COLO829 (cell line): ENCODE results near the gene CORIN.
A peak's percentile ranks its signal among the peaks of the same experiment; 100 is the strongest.

ENCODE experiments used
- DNase-seq: peaks from one replicate; pipeline ENCODE4 v3.0.0; 2012; ENCODE audit warnings: low spot score

CORIN gene

GRCh38 chr4:47831026-47831679, 6.7 kb downstream of the CORIN start:
- no peak for DNase-seq

- peak; percentile 34 for DNase-seq
Observed at GRCh38 chr4:47830265-47831025, 7.4 kb downstream of the CORIN start.

- no peak for DNase-seq
Observed at GRCh38 chr4:47829438-47829837, 8.4 kb downstream of the CORIN start.

- DNase-seq: no peak
Observed at GRCh38 chr4:47827343-47828047, 10.4 kb downstream of the CORIN start.

GRCh38 chr4:47824840-47825239, 13.0 kb downstream of the CORIN start:
- no peak for DNase-seq

DNA sequence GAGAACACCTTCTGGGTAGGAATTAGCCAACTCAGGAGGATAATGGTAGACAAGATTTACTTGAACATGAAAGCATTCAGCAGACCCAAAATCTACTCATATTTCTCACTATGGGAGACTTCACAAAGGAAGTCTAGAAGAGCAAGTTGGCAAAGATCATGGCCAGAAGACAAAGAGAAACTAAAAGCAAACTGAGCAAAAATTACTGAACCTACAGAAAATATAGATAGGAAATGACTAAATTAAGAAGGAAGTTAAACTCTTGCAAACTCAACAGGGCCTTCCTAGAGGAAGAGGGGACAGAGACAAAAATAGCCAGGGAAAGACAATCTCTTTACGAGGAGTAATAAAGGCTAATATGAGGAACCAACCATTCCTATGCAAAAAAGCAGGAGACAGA, 18.7 kb downstream of the CORIN start:
- DNase-seq: no peak

DNA sequence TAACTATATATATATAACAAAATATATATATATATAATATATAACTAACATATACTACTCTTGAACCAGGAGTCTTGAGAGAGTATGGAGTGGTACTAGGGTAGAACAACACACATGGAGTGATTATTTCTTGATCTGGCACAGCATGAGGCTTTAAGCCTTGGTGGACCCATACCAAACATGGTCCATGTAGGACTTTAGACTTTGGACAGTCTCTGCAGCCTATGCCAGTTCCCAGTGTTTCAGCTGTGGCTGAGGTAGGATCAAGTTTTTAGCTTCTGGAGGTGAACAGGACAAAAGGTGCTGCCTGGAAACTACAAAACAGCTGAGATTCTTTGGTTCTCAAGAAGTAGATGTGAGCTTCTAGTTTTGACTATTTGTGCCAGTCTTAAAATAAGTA, 20.6 kb downstream of the CORIN start:
- no peak for DNase-seq

GRCh38 chr4:47816748-47817147, 21.1 kb downstream of the CORIN start:
- DNase-seq: no peak

DNA sequence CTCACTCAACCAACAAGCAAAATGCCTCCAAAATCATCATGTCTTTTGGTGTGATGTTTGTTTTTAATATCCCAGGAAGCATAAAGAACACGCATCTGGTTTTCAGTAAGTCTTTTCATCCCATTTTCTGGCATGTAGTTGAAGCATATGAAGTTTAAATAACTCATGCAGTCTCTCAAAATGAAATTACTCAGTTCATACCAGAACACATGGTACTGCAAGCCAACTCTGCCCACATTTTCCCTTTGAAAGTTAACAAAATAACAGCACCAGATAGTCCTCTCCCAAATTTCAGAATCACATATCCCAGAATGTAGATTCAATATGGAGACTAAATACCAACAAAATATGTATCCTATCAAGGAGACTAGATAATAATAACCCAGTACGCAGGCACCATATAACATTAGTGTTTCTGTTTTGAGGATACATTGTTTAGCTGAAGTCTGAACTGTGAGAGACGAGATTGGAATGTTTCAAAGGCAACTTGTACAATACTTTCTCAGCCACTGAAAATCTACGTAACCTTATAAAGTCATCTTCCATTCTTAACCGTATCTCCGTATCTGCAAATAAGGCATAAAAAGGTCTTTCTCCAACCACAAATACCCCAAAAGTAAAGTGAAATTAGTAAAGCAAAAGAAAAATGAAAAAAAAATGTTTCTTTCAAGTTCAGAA, 23.1 kb downstream of the CORIN start:
- DNase-seq: no peak

- no peak for DNase-seq
Observed at GRCh38 chr4:47809654-47810203, 28.1 kb downstream of the CORIN start.

- DNase-seq: no peak
Observed at GRCh38 chr4:47804598-47804997, 33.3 kb downstream of the CORIN start.

DNA sequence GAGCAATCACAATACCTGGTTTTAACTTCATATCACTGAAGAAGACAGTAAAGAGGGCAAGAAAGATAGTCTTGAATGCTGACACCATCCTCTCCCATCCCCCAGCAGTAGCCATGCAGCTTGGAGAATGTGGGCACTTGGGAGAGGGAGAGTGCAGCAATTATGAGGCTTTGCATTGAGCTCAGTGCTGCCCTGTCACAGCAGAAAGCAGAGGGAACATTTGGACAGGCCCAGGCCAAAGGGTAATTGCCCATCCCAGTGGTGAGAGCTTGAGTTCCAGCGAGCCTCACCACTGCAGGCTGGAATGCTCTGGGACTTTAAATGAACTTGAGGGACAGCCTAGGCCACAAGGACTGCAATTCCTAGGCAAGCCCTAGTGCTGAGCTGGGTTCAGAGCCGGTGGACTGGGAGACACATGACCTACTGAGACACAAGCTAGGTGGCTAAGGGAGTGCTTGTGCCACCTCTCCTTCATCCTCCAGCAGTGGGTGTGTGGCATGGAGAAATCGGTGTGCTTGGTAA, 36.3 kb downstream of the CORIN start:
- DNase-seq: no peak

DNA sequence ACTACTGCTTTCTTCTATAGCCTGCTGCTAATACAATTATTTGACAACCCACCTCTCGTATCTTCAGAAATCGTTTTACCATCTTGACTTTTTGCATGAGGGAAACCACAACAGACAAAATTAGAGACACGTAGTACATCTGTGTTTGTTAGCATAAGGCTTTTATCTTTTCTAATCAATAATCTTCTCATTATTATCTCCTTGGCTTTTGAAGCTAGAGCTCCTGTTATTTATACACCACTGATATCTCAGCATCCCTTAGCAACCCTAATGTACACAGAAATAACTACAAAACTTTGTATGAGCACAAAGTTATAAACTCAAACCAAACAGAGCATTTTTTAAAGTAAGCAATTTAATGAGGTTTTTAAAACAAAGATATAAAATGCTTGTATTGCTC, 39.7 kb downstream of the CORIN start:
- DNase-seq: no peak

GRCh38 chr4:47791965-47792364, 45.9 kb downstream of the CORIN start:
- DNase-seq: no peak

DNA sequence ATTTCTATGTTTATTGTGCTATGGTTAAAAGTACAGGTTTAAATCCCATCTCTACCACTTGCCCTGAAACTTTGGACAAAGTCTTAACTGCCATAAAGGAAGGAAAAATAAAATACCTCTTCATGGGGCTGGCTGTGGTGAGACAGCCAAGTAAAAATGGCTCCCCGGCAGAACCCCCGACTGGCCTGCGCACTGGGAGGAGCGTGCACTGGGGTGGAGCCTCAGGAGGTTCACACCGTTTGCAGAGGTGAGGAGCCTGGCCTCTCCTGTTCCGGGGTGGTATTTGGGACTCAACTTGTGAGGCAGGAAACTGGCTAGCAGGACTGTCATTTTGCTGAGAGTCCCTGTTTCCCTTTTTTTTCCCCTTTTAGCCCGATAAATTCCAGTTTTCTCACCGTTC, 47.8 kb downstream of the CORIN start:
- no peak for DNase-seq

- DNase-seq: no peak
Observed at GRCh38 chr4:47788126-47788525, 49.7 kb downstream of the CORIN start.

DNA sequence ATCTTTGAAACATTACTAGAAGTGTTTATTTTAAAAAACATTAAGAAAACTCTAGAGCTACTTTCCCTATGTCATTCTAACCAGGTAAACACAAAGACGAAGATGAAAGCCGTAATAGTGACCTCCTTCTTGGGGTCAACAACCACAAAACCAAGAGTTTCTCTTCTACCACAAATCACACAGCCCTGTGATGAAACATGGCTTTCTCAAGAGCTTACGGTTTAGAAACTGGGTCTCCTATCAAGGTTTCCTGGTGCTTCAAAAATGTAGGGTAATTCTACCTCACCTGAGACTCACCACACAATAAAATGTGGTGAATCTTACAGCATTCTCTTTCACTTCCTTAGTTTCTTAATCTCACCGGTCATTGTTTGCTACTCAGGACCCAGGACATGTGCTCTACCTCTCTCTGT, 50.9 kb downstream of the CORIN start:
- DNase-seq: no peak

- no peak for DNase-seq
Observed at GRCh38 chr4:47785153-47785552, 52.7 kb downstream of the CORIN start.

DNA sequence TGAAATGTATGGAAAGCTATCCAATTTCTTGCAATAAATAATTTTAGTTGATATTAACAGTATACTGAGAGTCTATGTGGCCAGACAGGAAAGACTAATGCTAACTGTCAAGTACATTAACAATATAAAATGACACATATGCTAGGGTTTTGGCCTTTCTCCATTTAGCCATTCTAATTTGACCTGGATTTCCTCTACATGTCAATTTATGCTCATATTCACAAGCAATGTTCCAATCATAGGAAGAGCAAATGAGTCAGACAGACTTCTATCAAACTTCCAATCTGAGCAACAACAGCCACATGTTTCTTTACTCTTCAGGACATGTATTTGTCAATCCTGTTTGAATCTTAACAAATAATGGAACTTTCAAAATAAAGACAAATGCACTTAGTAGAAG, 53.6 kb downstream of the CORIN start:
- no peak for DNase-seq

DNA sequence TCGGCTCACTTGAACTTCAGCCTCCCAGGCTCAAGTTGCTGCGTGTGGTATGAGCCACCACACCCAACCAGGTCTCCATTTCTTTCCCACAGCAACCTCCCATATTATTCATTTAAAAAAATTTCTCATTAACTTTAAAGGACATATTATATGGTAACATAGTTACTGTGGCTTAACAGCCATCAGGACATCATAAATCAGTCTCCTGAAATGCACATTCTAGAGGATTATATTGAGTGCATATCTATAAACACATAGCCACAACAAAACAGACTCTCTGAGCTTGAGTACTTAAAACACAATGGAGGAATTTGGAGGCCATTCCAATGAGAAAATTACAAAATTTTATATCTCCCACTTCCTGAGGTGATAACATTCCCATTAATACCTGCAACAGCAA, 61.5 kb downstream of the CORIN start:
- DNase-seq: no peak

GRCh38 chr4:47774079-47774478, 63.8 kb downstream of the CORIN start:
- DNase-seq: no peak

DNA sequence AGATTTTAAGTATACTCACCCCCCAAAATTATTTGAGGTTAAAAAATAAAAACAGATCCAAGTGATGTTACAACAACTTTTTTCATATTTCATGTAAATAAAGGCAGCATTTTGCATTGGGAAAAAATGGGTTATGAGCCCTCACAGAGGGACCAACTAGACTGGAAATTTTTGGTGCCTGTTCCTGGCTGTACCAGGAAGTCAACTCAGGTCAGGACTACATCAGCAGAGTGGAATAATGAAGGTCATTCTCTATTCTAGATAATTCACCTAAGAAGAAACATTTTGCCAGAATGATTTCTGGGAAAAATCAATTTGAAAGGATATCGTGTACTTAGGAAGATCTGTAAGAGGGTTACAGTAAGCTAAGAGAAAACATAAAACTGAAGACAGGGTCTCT, 66.8 kb downstream of the CORIN start:
- no peak for DNase-seq
